Mammary epithelial cell (primary cell): Measurements from ENCODE around the gene NCAM1.

ENCODE experiments used
- CTCF ChIP-seq, 2 donors: IDR thresholded peaks in 1 of 2; conservative IDR thresholded peaks in 1 of 2; 2 replicates each; pipeline ENCODE4 v1.5.1; 2011 to 2012; ENCODE audit warnings: inconsistent platforms in 2 of 2, low read length in 2 of 2, mild to moderate bottlenecking in 2 of 2, control low read depth in 1 of 2, low read depth in 1 of 2; ENCODE audit not compliant: insufficient read depth in 1 of 2; ENCODE audit errors: extremely low read depth in 1 of 2
- EZH2 ChIP-seq: IDR thresholded peaks from 2 replicates; pipeline ENCODE4 v1.6.1; 2012; ENCODE audit warnings: low read length, inconsistent platforms, borderline replicate concordance

GRCh38 chr11:113305440-113306336 lies 344.5 kb downstream of the NCAM1 start:
- TF ChIP-seq CTCF (conservative IDR thresholded peaks at IDR 0.05 in 1 of 2, IDR thresholded peaks at IDR 0.05 in 1 of 2; ENCODE audit: extremely low read depth in 1 of 2, insufficient read depth in 1 of 2, low read depth in 1 of 2, low read length in 2 of 2) = peak; percentile 99
- TF ChIP-seq EZH2 = no peak
